ENCODE data around the gene LBX2. TPM values are rescaled to one million over a fixed set of nuclear protein-coding genes. Genes with fewer than 3 reads are reported as not detected.

The LBX2 gene
- total and polyA plus RNA-seq, 3 experiments from 2014 or later = 0.38 to 0.94 TPM; not detected in 1

GRCh38 chr2:74524005-74524404 lies 24.6 kb upstream of the LBX2 start:
- Mint-ChIP-seq H3K36me3 (peaks cover 15 to 30% (median 17%) of the 10 kb centered on the region in 3 donors), H3K27ac (no peak overlapping the region), H3K27me3 (peaks cover 19% of the 10 kb centered on the region in 2 donors), H3K4me3 (no peak overlapping the region), H3K4me1 (peaks cover 14 to 21% (median 17%) of the 10 kb centered on the region in 3 donors), H3K9me3 (no peaks in the 10 kb centered on the region)
- peaks cover 12% of the 10 kb centered on the region for H3K36me3 ChIP-seq (ENCODE audit: insufficient read depth, low read length)
- no peak for DNase-seq
- no peak overlapping the region for H3K27ac ChIP-seq (ENCODE audit: low read depth, low read length)
- ChIA-PET CTCF (no interaction called here), POLR2A (interaction anchor here (0.7 kb wide), 1 partner anchor 15 kb away, joined by 4 read pairs; no protein-coding TSS in a partner anchor)
- H3K4me1 ChIP-seq (ENCODE audit: insufficient read depth, low read length) = peaks cover 10% of the 10 kb centered on the region
- H3K27me3 ChIP-seq (ENCODE audit: insufficient read depth, low read length, poor library complexity, severe bottlenecking) = peaks cover 17% of the 10 kb centered on the region
- no peaks in the 10 kb centered on the region for H3K9me3 ChIP-seq (ENCODE audit: low read length)
- no peak overlapping the region for H3K4me3 ChIP-seq (ENCODE audit: low read length)

GRCh38 chr2:74522516-74522915 lies 23.1 kb upstream of the LBX2 start:
- H3K4me1 Mint-ChIP-seq = peaks cover 3 to 6% (median 4%) of the 10 kb centered on the region in 3 donors
- POLR2A ChIA-PET = interaction anchor here (0.6 to 0.8 kb wide), 2 partner anchors 8 to 59 kb away, joined by 3 to 6 read pairs; no protein-coding TSS in a partner anchor
- Histone ChIP-seq H3K27ac (ENCODE audit: low read depth, low read length) (no peak overlapping the region), H3K4me1 (ENCODE audit: insufficient read depth, low read length) (no peaks in the 10 kb centered on the region), H3K4me3 (ENCODE audit: low read length) (no peak overlapping the region), H3K27me3 (ENCODE audit: insufficient read depth, low read length, poor library complexity, severe bottlenecking) (peaks cover 32% of the 10 kb centered on the region), H3K9me3 (ENCODE audit: low read length) (no peaks in the 10 kb centered on the region), H3K36me3 (ENCODE audit: insufficient read depth, low read length) (peaks cover 12% of the 10 kb centered on the region)
- peaks cover 10 to 17% (median 15%) of the 10 kb centered on the region in 3 donors for H3K36me3 Mint-ChIP-seq
- no peak for DNase-seq
- H3K27me3 Mint-ChIP-seq = peaks cover 31 to 34% of the 10 kb centered on the region in 2 donors
- CTCF ChIA-PET = interaction anchor here (1.2 kb wide), 1 partner anchor 40 kb away, joined by 3 read pairs; the partner anchor contains the start of genes CCDC142 and TTC31
- no peak overlapping the region for H3K4me3 Mint-ChIP-seq
- no peaks in the 10 kb centered on the region for H3K9me3 Mint-ChIP-seq
- no peak overlapping the region for H3K27ac Mint-ChIP-seq

- no peak overlapping the region for H3K4me3 ChIP-seq (ENCODE audit: low read length)
- no peak for DNase-seq
- Mint-ChIP-seq H3K27me3 (peaks cover 58 to 75% of the 10 kb centered on the region in 2 donors), H3K4me3 (peak overlapping the region; percentile 66 to 84 (median 74)), H3K4me1 (peaks cover 15 to 32% (median 18%) of the 10 kb centered on the region in 3 donors), H3K27ac (peak overlapping the region in 2 of 8 donors; percentile 51 to 61), H3K9me3 (no peaks in the 10 kb centered on the region), H3K36me3 (no peaks in the 10 kb centered on the region)
- ChIA-PET CTCF (interaction anchor here (2.0 kb wide), 1 partner anchor 34 kb away, joined by 6 read pairs; the partner anchor contains the start of genes CCDC142 and TTC31), POLR2A (interaction anchor here (1.0 kb wide), 2 partner anchors 9 to 10 kb away, joined by 3 read pairs; partner anchors contain the start of gene PCGF1)
- H3K27me3 ChIP-seq (ENCODE audit: insufficient read depth, low read length, poor library complexity, severe bottlenecking) = peaks cover 76% of the 10 kb centered on the region
- H3K27ac ChIP-seq (ENCODE audit: low read depth, low read length) = no peak overlapping the region
- peaks cover 33% of the 10 kb centered on the region for H3K4me1 ChIP-seq (ENCODE audit: insufficient read depth, low read length)
- no peaks in the 10 kb centered on the region for H3K36me3 ChIP-seq (ENCODE audit: insufficient read depth, low read length)
- no peaks in the 10 kb centered on the region for H3K9me3 ChIP-seq (ENCODE audit: low read length)
These were observed 17.2 kb upstream of the LBX2 start for GRCh38 chr2:74516650-74517049.

- Histone ChIP-seq H3K27ac (ENCODE audit: low read depth, low read length) (no peak overlapping the region), H3K4me3 (ENCODE audit: low read length) (no peak overlapping the region), H3K4me1 (ENCODE audit: insufficient read depth, low read length) (peaks cover 33% of the 10 kb centered on the region), H3K9me3 (ENCODE audit: low read length) (no peaks in the 10 kb centered on the region), H3K27me3 (ENCODE audit: insufficient read depth, low read length, poor library complexity, severe bottlenecking) (peaks cover 76% of the 10 kb centered on the region), H3K36me3 (ENCODE audit: insufficient read depth, low read length) (no peaks in the 10 kb centered on the region)
- peak overlapping the region in 6 of 7 donors; percentile 66 to 86 (median 74) for H3K4me3 Mint-ChIP-seq
- no peaks in the 10 kb centered on the region for H3K9me3 Mint-ChIP-seq
- ChIA-PET POLR2A (interaction anchor here (1.0 kb wide), 2 partner anchors 9 to 10 kb away, joined by 3 read pairs; partner anchors contain the start of gene PCGF1), CTCF (interaction anchor here (2.0 kb wide), 1 partner anchor 33 kb away, joined by 6 read pairs; the partner anchor contains the start of genes CCDC142 and TTC31)
- no peaks in the 10 kb centered on the region for H3K36me3 Mint-ChIP-seq
- H3K4me1 Mint-ChIP-seq = peaks cover 15 to 32% (median 18%) of the 10 kb centered on the region in 3 donors
- H3K27me3 Mint-ChIP-seq = peaks cover 61 to 79% of the 10 kb centered on the region in 2 donors
- H3K27ac Mint-ChIP-seq = peak overlapping the region in 1 of 8 donors; percentile 61
- DNase-seq = peak; percentile 28 to 78 (median 62)
These were observed 16.7 kb upstream of the LBX2 start for GRCh38 chr2:74515981-74516633.

GRCh38 chr2:74515271-74515980 lies 16.0 kb upstream of the LBX2 start:
- peaks cover 33% of the 10 kb centered on the region for H3K4me1 ChIP-seq (ENCODE audit: insufficient read depth, low read length)
- Mint-ChIP-seq H3K9me3 (no peaks in the 10 kb centered on the region), H3K36me3 (no peaks in the 10 kb centered on the region), H3K4me1 (peaks cover 15 to 32% (median 18%) of the 10 kb centered on the region in 3 donors), H3K27me3 (peaks cover 66 to 77% of the 10 kb centered on the region in 2 donors), H3K27ac (peak overlapping the region in 1 of 8 donors; percentile 47), H3K4me3 (peak overlapping the region in 6 of 7 donors; percentile 60 to 85 (median 70))
- ChIA-PET POLR2A (interaction anchor here (1.0 kb wide), 1 partner anchor 9 kb away, joined by 3 read pairs; no protein-coding TSS in a partner anchor), CTCF (interaction anchor here (1.6 kb wide), 1 partner anchor 15 kb away, joined by 3 read pairs; no protein-coding TSS in a partner anchor)
- no peak overlapping the region for H3K27ac ChIP-seq (ENCODE audit: low read depth, low read length)
- peak in 1 of 5 donors; percentile 15 for DNase-seq
- H3K9me3 ChIP-seq (ENCODE audit: low read length) = no peaks in the 10 kb centered on the region
- H3K27me3 ChIP-seq (ENCODE audit: insufficient read depth, low read length, poor library complexity, severe bottlenecking) = peaks cover 73% of the 10 kb centered on the region
- H3K4me3 ChIP-seq (ENCODE audit: low read length) = no peak overlapping the region
- H3K36me3 ChIP-seq (ENCODE audit: insufficient read depth, low read length) = no peaks in the 10 kb centered on the region

GRCh38 chr2:74514368-74515270 lies 15.2 kb upstream of the LBX2 start, which contains the start of gene TLX2:
TLX2 (plus strand) TSS chr2:74514450; CDS start chr2:74514807, 357 bp downstream.
- ChIA-PET POLR2A (no interaction called here), CTCF (interaction anchor here (1.6 kb wide), 1 partner anchor 14 kb away, joined by 3 read pairs; no protein-coding TSS in a partner anchor)
- Histone ChIP-seq H3K4me1 (ENCODE audit: insufficient read depth, low read length) (peaks cover 33% of the 10 kb centered on the region), H3K36me3 (ENCODE audit: insufficient read depth, low read length) (no peaks in the 10 kb centered on the region), H3K9me3 (ENCODE audit: low read length) (no peaks in the 10 kb centered on the region), H3K27me3 (ENCODE audit: insufficient read depth, low read length, poor library complexity, severe bottlenecking) (peaks cover 66% of the 10 kb centered on the region), H3K4me3 (ENCODE audit: low read length) (no peak within 1 kb of the TSS), H3K27ac (ENCODE audit: low read depth, low read length) (no peak within 1 kb of the TSS)
- Mint-ChIP-seq H3K4me1 (peaks cover 15 to 32% (median 18%) of the 10 kb centered on the region in 3 donors), H3K27ac (peak within 1 kb of the TSS in 1 of 8 donors; percentile 29), H3K36me3 (no peaks in the 10 kb centered on the region), H3K4me3 (peak within 1 kb of the TSS; percentile 48 to 85 (median 68)), H3K27me3 (peaks cover 60 to 74% of the 10 kb centered on the region in 2 donors), H3K9me3 (no peaks in the 10 kb centered on the region)
- DNase-seq = peak in 1 of 5 donors; percentile 18

Data from CD8-positive, alpha-beta memory T cell (primary cell).